ENCODE data around the gene CSTPP1. TPM values are rescaled to one million over a fixed set of nuclear protein-coding genes. Genes with fewer than 3 reads are reported as not detected.
A peak's percentile ranks its signal among the peaks of the same experiment; 100 is the strongest.
"Not testable (repeated sequence)": the region's sequence is repeated elsewhere in the genome, so short reads cannot be mapped to it uniquely, and the experiment has no call there.

CSTPP1 gene
- total RNA-seq, 1 donor = 5.8 TPM

GRCh38 chr11:46918083-46918787, 18.3 kb upstream of the CSTPP1 start, which contains the start of gene LRP4:
Gene LRP4, minus strand, starts transcription at chr11:46918550. Its CDS starts 171 bp downstream, at chr11:46918379.
- Histone ChIP-seq H3K4me1 (ENCODE audit: insufficient read depth, low read length) (peaks cover 27% of the 10 kb centered on the region), H3K4me3 (ENCODE audit: low read length) (peak within 1 kb of the TSS; percentile 10), H3K9me3 (ENCODE audit: low read depth, low read length) (no peaks in the 10 kb centered on the region), H3K27me3 (ENCODE audit: insufficient read depth, low read length) (peaks cover 60% of the 10 kb centered on the region)

- peaks cover 53% of the 10 kb centered on the region for H3K27me3 ChIP-seq (ENCODE audit: insufficient read depth, low read length)
- no peaks in the 10 kb centered on the region for H3K9me3 ChIP-seq (ENCODE audit: low read depth, low read length)
- no peak overlapping the region for H3K4me3 ChIP-seq (ENCODE audit: low read length)
- peaks cover 27% of the 10 kb centered on the region for H3K4me1 ChIP-seq (ENCODE audit: insufficient read depth, low read length)
These were observed 17.6 kb upstream of the CSTPP1 start for GRCh38 chr11:46918788-46919513.

GRCh38 chr11:46920755-46921154, 15.8 kb upstream of the CSTPP1 start:
- Histone ChIP-seq H3K4me1 (ENCODE audit: insufficient read depth, low read length) (peaks cover 27% of the 10 kb centered on the region), H3K4me3 (ENCODE audit: low read length) (no peak overlapping the region), H3K9me3 (ENCODE audit: low read depth, low read length) (no peaks in the 10 kb centered on the region), H3K27me3 (ENCODE audit: insufficient read depth, low read length) (peaks cover 35% of the 10 kb centered on the region)

GRCh38 chr11:46927928-46928327, 8.6 kb upstream of the CSTPP1 start:
- not testable (repeated sequence) for H3K4me1 ChIP-seq (ENCODE audit: insufficient read depth, low read length); H3K27me3 ChIP-seq (ENCODE audit: insufficient read depth, low read length); H3K4me3 ChIP-seq (ENCODE audit: low read length); H3K9me3 ChIP-seq (ENCODE audit: low read depth, low read length)

- not testable (repeated sequence) for H3K4me3 ChIP-seq (ENCODE audit: low read length)
These were observed 7.9 kb upstream of the CSTPP1 start for GRCh38 chr11:46928701-46929100.

GRCh38 chr11:46930089-46930488, 6.5 kb upstream of the CSTPP1 start:
- Histone ChIP-seq H3K9me3 (ENCODE audit: low read depth, low read length) (no peaks in the 10 kb centered on the region), H3K27me3 (ENCODE audit: insufficient read depth, low read length) (no peaks in the 10 kb centered on the region), H3K4me1 (ENCODE audit: insufficient read depth, low read length) (no peaks in the 10 kb centered on the region), H3K4me3 (ENCODE audit: low read length) (no peak overlapping the region)

More at GRCh38 chr11:46928701-46929100, 7.9 kb upstream of the CSTPP1 start:
- not testable (repeated sequence) for H3K4me1 ChIP-seq (ENCODE audit: insufficient read depth, low read length); H3K27me3 ChIP-seq (ENCODE audit: insufficient read depth, low read length); H3K9me3 ChIP-seq (ENCODE audit: low read depth, low read length)

GRCh38 chr11:46942172-46942571, 5.6 kb downstream of the CSTPP1 start:
- no peaks in the 10 kb centered on the region for H3K9me3 ChIP-seq (ENCODE audit: low read depth, low read length)
- H3K27me3 ChIP-seq (ENCODE audit: insufficient read depth, low read length) = no peaks in the 10 kb centered on the region
- H3K4me1 ChIP-seq (ENCODE audit: insufficient read depth, low read length) = peaks cover 1% of the 10 kb centered on the region
- no peak overlapping the region for H3K4me3 ChIP-seq (ENCODE audit: low read length)

GRCh38 chr11:46944356-46945075, 8.0 kb downstream of the CSTPP1 start:
- Histone ChIP-seq H3K9me3 (ENCODE audit: low read depth, low read length) (no peaks in the 10 kb centered on the region), H3K4me1 (ENCODE audit: insufficient read depth, low read length) (no peaks in the 10 kb centered on the region), H3K27me3 (ENCODE audit: insufficient read depth, low read length) (no peaks in the 10 kb centered on the region), H3K4me3 (ENCODE audit: low read length) (no peak overlapping the region)

GRCh38 chr11:46947399-46948077, 11.0 kb downstream of the CSTPP1 start:
- Histone ChIP-seq H3K27me3 (ENCODE audit: insufficient read depth, low read length) (no peaks in the 10 kb centered on the region), H3K9me3 (ENCODE audit: low read depth, low read length) (no peaks in the 10 kb centered on the region), H3K4me3 (ENCODE audit: low read length) (no peak overlapping the region), H3K4me1 (ENCODE audit: insufficient read depth, low read length) (peaks cover 4% of the 10 kb centered on the region)

GRCh38 chr11:46948378-46949131, 12.0 kb downstream of the CSTPP1 start:
- Histone ChIP-seq H3K9me3 (ENCODE audit: low read depth, low read length) (no peaks in the 10 kb centered on the region), H3K4me1 (ENCODE audit: insufficient read depth, low read length) (peaks cover 9% of the 10 kb centered on the region), H3K27me3 (ENCODE audit: insufficient read depth, low read length) (no peaks in the 10 kb centered on the region), H3K4me3 (ENCODE audit: low read length) (no peak overlapping the region)

GRCh38 chr11:46949297-46949696, 12.7 kb downstream of the CSTPP1 start:
- H3K9me3 ChIP-seq (ENCODE audit: low read depth, low read length) = no peaks in the 10 kb centered on the region

GRCh38 chr11:46951864-46952263, 15.3 kb downstream of the CSTPP1 start:
- Histone ChIP-seq H3K4me1 (ENCODE audit: insufficient read depth, low read length) (peaks cover 9% of the 10 kb centered on the region), H3K9me3 (ENCODE audit: low read depth, low read length) (no peaks in the 10 kb centered on the region), H3K27me3 (ENCODE audit: insufficient read depth, low read length) (no peaks in the 10 kb centered on the region), H3K4me3 (ENCODE audit: low read length) (no peak overlapping the region)

More at GRCh38 chr11:46949297-46949696, 12.7 kb downstream of the CSTPP1 start:
- no peaks in the 10 kb centered on the region for H3K27me3 ChIP-seq (ENCODE audit: insufficient read depth, low read length)
- peaks cover 9% of the 10 kb centered on the region for H3K4me1 ChIP-seq (ENCODE audit: insufficient read depth, low read length)
- H3K4me3 ChIP-seq (ENCODE audit: low read length) = no peak overlapping the region

- H3K9me3 ChIP-seq (ENCODE audit: low read depth, low read length) = no peaks in the 10 kb centered on the region
- no peaks in the 10 kb centered on the region for H3K27me3 ChIP-seq (ENCODE audit: insufficient read depth, low read length)
- peaks cover 9% of the 10 kb centered on the region for H3K4me1 ChIP-seq (ENCODE audit: insufficient read depth, low read length)
- no peak overlapping the region for H3K4me3 ChIP-seq (ENCODE audit: low read length)
These were observed 16.0 kb downstream of the CSTPP1 start for GRCh38 chr11:46952553-46952952.

GRCh38 chr11:46953093-46953492, 16.5 kb downstream of the CSTPP1 start:
- Histone ChIP-seq H3K4me1 (ENCODE audit: insufficient read depth, low read length) (peaks cover 9% of the 10 kb centered on the region), H3K27me3 (ENCODE audit: insufficient read depth, low read length) (no peaks in the 10 kb centered on the region), H3K4me3 (ENCODE audit: low read length) (no peak overlapping the region), H3K9me3 (ENCODE audit: low read depth, low read length) (no peaks in the 10 kb centered on the region)
